Measurements from ENCODE around the gene CFAP73.
"Not testable (repeated sequence)": the region's sequence is repeated elsewhere in the genome, so short reads cannot be mapped to it uniquely, and the experiment has no call there.

Gene CFAP73

GRCh38 chr12:113149361-113150150 is at the start of gene CFAP73:
TSS of gene CFAP73 (plus strand) at chr12:113149724. CDS start at chr12:113149858, 134 bp downstream.
- no peak for DNase-seq (ENCODE audit: low read depth in 2 of 2)

- DNase-seq (ENCODE audit: low read depth in 2 of 2) = no peak
These were observed 49.8 kb upstream of the CFAP73 start for GRCh38 chr12:113099764-113100163.

GRCh38 chr12:113101751-113102150 is 47.8 kb upstream of the CFAP73 start:
- no peak for DNase-seq (ENCODE audit: low read depth in 2 of 2)

GRCh38 chr12:113102811-113103210 is 46.7 kb upstream of the CFAP73 start:
- no peak for DNase-seq (ENCODE audit: low read depth in 2 of 2)

GRCh38 chr12:113103756-113104450 is 45.6 kb upstream of the CFAP73 start:
- DNase-seq (ENCODE audit: low read depth in 2 of 2) = peak in 1 of 2 donors; percentile 17

- DNase-seq (ENCODE audit: low read depth in 2 of 2) = no peak
These were observed 44.5 kb upstream of the CFAP73 start for GRCh38 chr12:113104953-113105510.

- no peak for DNase-seq (ENCODE audit: low read depth in 2 of 2)
These were observed 43.8 kb upstream of the CFAP73 start for GRCh38 chr12:113105606-113106271.

- no peak for DNase-seq (ENCODE audit: low read depth in 2 of 2)
These were observed 43.2 kb upstream of the CFAP73 start for GRCh38 chr12:113106361-113106760.

- no peak for DNase-seq (ENCODE audit: low read depth in 2 of 2)
These were observed 41.2 kb upstream of the CFAP73 start for GRCh38 chr12:113108308-113108707.

GRCh38 chr12:113109360-113109759 is 40.2 kb upstream of the CFAP73 start:
- no peak for DNase-seq (ENCODE audit: low read depth in 2 of 2)

GRCh38 chr12:113109872-113110599 is 39.5 kb upstream of the CFAP73 start:
- DNase-seq (ENCODE audit: low read depth in 2 of 2) = no peak

GRCh38 chr12:113111247-113111646 is 38.3 kb upstream of the CFAP73 start:
- no peak for DNase-seq (ENCODE audit: low read depth in 2 of 2)

GRCh38 chr12:113112043-113112899 is 37.3 kb upstream of the CFAP73 start:
- DNase-seq (ENCODE audit: low read depth in 2 of 2) = no peak

GRCh38 chr12:113113397-113113796 is 36.1 kb upstream of the CFAP73 start:
- DNase-seq (ENCODE audit: low read depth in 2 of 2) = no peak

- no peak for DNase-seq (ENCODE audit: low read depth in 2 of 2)
These were observed 34.9 kb upstream of the CFAP73 start for GRCh38 chr12:113114447-113115178.

GRCh38 chr12:113115455-113116126 is 33.9 kb upstream of the CFAP73 start:
- DNase-seq (ENCODE audit: low read depth in 2 of 2) = no peak

- no peak for DNase-seq (ENCODE audit: low read depth in 2 of 2)
These were observed 32.6 kb upstream of the CFAP73 start for GRCh38 chr12:113116875-113117274.

- DNase-seq (ENCODE audit: low read depth in 2 of 2) = not testable (repeated sequence)
These were observed 31.8 kb upstream of the CFAP73 start for GRCh38 chr12:113117684-113118083.

GRCh38 chr12:113118142-113118541 is 31.4 kb upstream of the CFAP73 start:
- no peak for DNase-seq (ENCODE audit: low read depth in 2 of 2)
